IMR-90 (cell line): ENCODE results near the gene NOL12. TPM values are rescaled to one million over a fixed set of nuclear protein-coding genes. Genes with fewer than 3 reads are reported as not detected.

Source experiments
- ATAC-seq: fragments of 200-7000 bp; cut with Tn5 transposase; 2 replicates; pipeline ENCODE4 v1.9.1; 2020; ENCODE audit warnings: low read depth, mild to moderate bottlenecking, moderate library complexity
- BruUV-seq: library from RNA; stranded (reverse); fragments of 400-500 nt; replicated peaks from 2 replicates; lab custom pipeline; 2021; lab: Mats Ljungman, UMichigan
- CTCF ChIA-PET: fragments of 300-600 bp; formaldehyde crosslinking; extraction: SDS; loops from one replicate; lab custom pipeline; 2021; ENCODE audit warnings: antibody characterized with exemption; lab: Yijun Ruan, JAX
- POLR2A ChIA-PET: fragments of 300-600 bp; sonication (Branson Sonifier 250); formaldehyde crosslinking; loops from one replicate; lab custom pipeline; 2022; ENCODE audit warnings: antibody characterized with exemption; ENCODE audit not compliant: unreplicated experiment; lab: Charles Lee
- DNase-seq: peaks from one replicate; pipeline ENCODE4 v3.0.0; 2013
- H2AFZ ChIP-seq: replicated peaks from 2 replicates; pipeline ENCODE3; 2013; ENCODE audit warnings: low read length, mild to moderate bottlenecking; ENCODE audit not compliant: poor library complexity
- H2AK5ac ChIP-seq: 2 replicates; pipeline ENCODE4 v1.6.1; 2013; ENCODE audit warnings: low read depth, low read length, inconsistent platforms
- H2AK9ac ChIP-seq: replicated peaks from 2 replicates; pipeline ENCODE3; 2013; ENCODE audit warnings: mild to moderate bottlenecking, low read depth, low read length, moderate library complexity; ENCODE audit not compliant: poor library complexity
- H2BK120ac ChIP-seq: 2 replicates; pipeline ENCODE4 v1.6.1; 2013; ENCODE audit warnings: low read depth, low read length, inconsistent platforms
- H2BK15ac ChIP-seq: 3 replicates; pipeline ENCODE4 v1.6.1; 2013; ENCODE audit warnings: low read depth, low read length, inconsistent platforms
- H2BK20ac ChIP-seq: 2 replicates; pipeline ENCODE4 v1.6.1; 2013; ENCODE audit warnings: low read depth, mild to moderate bottlenecking, inconsistent platforms, low read length, moderate library complexity
- H2BK5ac ChIP-seq: 2 replicates; pipeline ENCODE4 v1.6.1; 2013; ENCODE audit warnings: mild to moderate bottlenecking, low read depth, low read length, inconsistent platforms; ENCODE audit not compliant: poor library complexity, severe bottlenecking
- H3K14ac ChIP-seq: replicated peaks from 2 replicates; pipeline ENCODE4 v1.6.1; 2013; ENCODE audit warnings: low read depth, low read length, inconsistent platforms
- H3K18ac ChIP-seq: 2 replicates; pipeline ENCODE4 v1.6.1; 2013; ENCODE audit warnings: low read depth, low read length, control low read depth
- H3K23ac ChIP-seq: 2 replicates; pipeline ENCODE4 v1.6.1; 2013; ENCODE audit warnings: low read depth, low read length, inconsistent platforms
- H3K27ac ChIP-seq: 2 replicates; pipeline ENCODE4 v1.5.1; 2013; ENCODE audit warnings: mild to moderate bottlenecking, control low read depth, low read length; ENCODE audit not compliant: insufficient read depth
- H3K27me3 ChIP-seq: 2 replicates; pipeline ENCODE4 v1.6.1; 2013; ENCODE audit warnings: low read length; ENCODE audit not compliant: control insufficient read depth, insufficient read depth
- H3K36me3 ChIP-seq: 2 replicates; pipeline ENCODE4 v1.6.1; 2013; ENCODE audit warnings: low read length, mixed read lengths; ENCODE audit not compliant: control insufficient read depth, insufficient read depth
- H3K4ac ChIP-seq: 2 replicates; pipeline ENCODE4 v1.6.1; 2013; ENCODE audit warnings: low read depth, low read length, inconsistent platforms
- H3K4me1 ChIP-seq: 2 replicates; pipeline ENCODE4 v1.6.1; 2013; ENCODE audit warnings: low read length, mixed read lengths; ENCODE audit not compliant: control insufficient read depth, insufficient read depth
- H3K4me2 ChIP-seq: 2 replicates; pipeline ENCODE4 v1.6.1; 2013; ENCODE audit warnings: low read depth, mild to moderate bottlenecking, control low read depth, low read length, moderate library complexity
- H3K4me3 ChIP-seq: 2 replicates; pipeline ENCODE4 v1.5.1; 2013; ENCODE audit warnings: low read depth, mild to moderate bottlenecking, control low read depth, low read length, moderate library complexity; ENCODE audit not compliant: insufficient read depth
- H3K56ac ChIP-seq: 2 replicates; pipeline ENCODE4 v1.6.1; 2013; ENCODE audit warnings: low read length, inconsistent platforms; ENCODE audit not compliant: insufficient read depth; ENCODE audit errors: extremely low read depth
- H3K79me1 ChIP-seq, 2 experiments: 2 replicates each; pipeline ENCODE4 v1.6.1; 2013; ENCODE audit warnings: low read length in 2 of 2, inconsistent platforms in 1 of 2, low read depth in 1 of 2
- H3K9ac ChIP-seq: 2 replicates; pipeline ENCODE4 v1.6.1; 2013; ENCODE audit warnings: low read depth, low read length, control low read depth
- H3K9me1 ChIP-seq: 2 replicates; pipeline ENCODE4 v1.6.1; 2013; ENCODE audit warnings: low read length, inconsistent platforms; ENCODE audit not compliant: insufficient read depth
- H3K9me3 ChIP-seq: 2 replicates; pipeline ENCODE4 v1.6.1; 2013; ENCODE audit warnings: low read length; ENCODE audit not compliant: control insufficient read depth, insufficient read depth
- H4K20me1 ChIP-seq: 2 replicates; pipeline ENCODE4 v1.6.1; 2013; ENCODE audit warnings: low read length, inconsistent platforms; ENCODE audit not compliant: insufficient read depth
- H4K5ac ChIP-seq: 2 replicates; pipeline ENCODE4 v1.6.1; 2013; ENCODE audit warnings: mild to moderate bottlenecking, low read depth, low read length, control low read depth
- H4K8ac ChIP-seq, 2 experiments: 2 replicates each; pipeline ENCODE4 v1.6.1; 2013; ENCODE audit warnings: low read depth in 2 of 2, low read length in 2 of 2, control low read depth in 1 of 2, inconsistent platforms in 1 of 2
- H4K91ac ChIP-seq: 2 replicates; pipeline ENCODE4 v1.6.1; 2013; ENCODE audit warnings: low read depth, low read length, inconsistent platforms; ENCODE audit not compliant: insufficient read depth
- BHLHE40 ChIP-seq: fragments of 150-350 bp; IDR thresholded peaks from 2 replicates; pipeline ENCODE4 v1.6.1; 2016; ENCODE audit warnings: mild to moderate bottlenecking, low read depth, low read length
- CEBPB ChIP-seq: IDR thresholded peaks from 2 replicates; pipeline ENCODE4 v1.6.1; 2012; ENCODE audit warnings: low read depth, low read length, improper control_type of control experiment
- CTCF ChIP-seq: conservative IDR thresholded peaks from 2 replicates; pipeline ENCODE4 v1.5.1; 2012; ENCODE audit warnings: mild to moderate bottlenecking, low read depth, low read length, improper control_type of control experiment
- ELK1 ChIP-seq: fragments of 150-350 bp; IDR thresholded peaks from 2 replicates; pipeline ENCODE4 v1.6.1; 2016; ENCODE audit warnings: low read depth, mild to moderate bottlenecking, low read length, moderate library complexity, borderline replicate concordance
- FOS ChIP-seq: fragments of 150-350 bp; IDR thresholded peaks from 2 replicates; pipeline ENCODE4 v1.6.1; 2016; ENCODE audit warnings: low read depth, low read length
- MXI1 ChIP-seq: IDR thresholded peaks from 2 replicates; pipeline ENCODE4 v1.6.1; 2012; ENCODE audit warnings: low read depth, mild to moderate bottlenecking, low read length, moderate library complexity, borderline replicate concordance
- NFE2L2 ChIP-seq: fragments of 150-350 bp; IDR thresholded peaks from 2 replicates; pipeline ENCODE4 v1.6.1; 2016; ENCODE audit warnings: low read depth, mild to moderate bottlenecking, low read length
- RAD21 ChIP-seq: IDR thresholded peaks from 2 replicates; pipeline ENCODE4 v1.6.1; 2012; ENCODE audit warnings: low read length, improper control_type of control experiment
- RCOR1 ChIP-seq: IDR thresholded peaks from 2 replicates; pipeline ENCODE4 v1.6.1; 2012; ENCODE audit warnings: mild to moderate bottlenecking, low read length, improper control_type of control experiment; ENCODE audit not compliant: insufficient replicate concordance
- RFX5 ChIP-seq: IDR thresholded peaks from 2 replicates; pipeline ENCODE4 v1.8.0; 2012; ENCODE audit warnings: low read depth, mild to moderate bottlenecking, low read length, moderate library complexity
- SMC3 ChIP-seq: fragments of 150-350 bp; IDR thresholded peaks from 2 replicates; pipeline ENCODE4 v1.6.1; 2016; ENCODE audit warnings: low read depth, mild to moderate bottlenecking, antibody characterized with exemption, low read length, moderate library complexity
- USF2 ChIP-seq: fragments of 150-350 bp; IDR thresholded peaks from 2 replicates; pipeline ENCODE4 v1.6.1; 2017; ENCODE audit warnings: mild to moderate bottlenecking, antibody characterized with exemption, low read length, low read depth
- WGBS, 2 experiments: methylation state at CpG; one replicate each; pipeline versions ENCODE4 v1.1.5 to v1.1.7; 2013; ENCODE audit warnings: missing lambda C conversion rate in 2 of 2; ENCODE audit not compliant: insufficient read length in 1 of 2; ENCODE audit errors: extremely low coverage in 2 of 2; 5-methylcytosine and 5-hydroxymethylcytosine counted together
- dilution Hi-C: fragments of 300-500 bp; cut with HindIII; formaldehyde crosslinking; loops from one replicate; pipeline ENCODE4 v1.14.3; 2018; ENCODE audit warnings: low sequenced_read_pairs; ENCODE audit not compliant: unreplicated experiment
- in situ Hi-C: fragments of 300-500 bp; cut with MboI; formaldehyde crosslinking; loops from 3 replicates; pipeline ENCODE4 v1.14.3; 2019; ENCODE audit warnings: low sequenced_read_pairs, inconsistent platforms, mixed read lengths
- intact Hi-C: fragments of 100-400 bp; cut with micrococcal nuclease; formaldehyde crosslinking; loops from 2 replicates; pipeline ENCODE4 v1.10.0; 2022
- polyA plus RNA-seq, 3 experiments: library from polyadenylated mRNA; depleted of rRNA; stranded (reverse); fragments of >200 nt; gene quantifications; 2 replicates each; pipeline ENCODE4 v1.2.3, GENCODE V29; 2012; ENCODE audit warnings: low replicate concordance in 1 of 3
- total RNA-seq: library from RNA; depleted of rRNA; stranded (reverse); fragments of >200 nt; gene quantifications from 2 replicates; pipeline ENCODE4 v1.2.3, GENCODE V29; 2012

NOL12 gene
- total and polyA plus RNA-seq, 2 of the 4 experiments (the other 2 are of a cell fraction), result 16.0 to 25.6 TPM

- CTCF ChIA-PET, result interaction anchor here (1.3 to 1.5 kb wide), 2 partner anchors 42 to 48 kb away, joined by 4 to 5 read pairs; no protein-coding TSS in a partner anchor
- Histone ChIP-seq H2AK9ac (peak overlapping the region; percentile 66), H4K8ac (peak overlapping the region in 1 of 2 experiments; percentile 97; a peak in 2 of 4 replicates), H2BK5ac (no peak overlapping the region), H3K4me1 (peaks cover 8% of the 10 kb centered on the region), H3K23ac (no peak overlapping the region), H3K79me1 (peaks cover 20 to 39% of the 10 kb centered on the region in 2 experiments), H2AFZ (no peak overlapping the region), H2BK20ac (no peak overlapping the region), H3K36me3 (peaks cover 13% of the 10 kb centered on the region), H3K56ac (no peak overlapping the region), H3K9me3 (no peaks in the 10 kb centered on the region), H3K9me1 (0 out of 2 replicates have a peak, but pooled peaks cover 3% of the 10 kb centered on the region), H3K14ac (no peak overlapping the region), H3K9ac (no peak overlapping the region), H4K20me1 (peaks cover 18% of the 10 kb centered on the region), H3K18ac (no peak overlapping the region), H4K5ac (no peak overlapping the region), H2BK120ac (no peak overlapping the region), H3K27ac (no peak overlapping the region), H3K4ac (no peak overlapping the region), H3K4me3 (no peak overlapping the region), H2AK5ac (peak overlapping the region; percentile 14; the same call in 1 of the 2 replicates), H2BK15ac (no peak overlapping the region), H3K4me2 (no peak overlapping the region), H4K91ac (no peak overlapping the region), H3K27me3 (no peaks in the 10 kb centered on the region)
- dilution Hi-C loops, result no loop called here
- no peak for ATAC-seq
- intact Hi-C loops, result loop anchor here (5.0 kb wide), 1 partner anchor 107 kb away; no protein-coding TSS in a partner anchor
- in situ Hi-C loops, result loop anchor here (5.0 kb wide), 1 partner anchor 38 kb away; no protein-coding TSS in a partner anchor
- no TSS peak for BruUV-seq
- TF ChIP-seq RAD21 (no peak), USF2 (no peak), NFE2L2 (no peak), CEBPB (no peak), CTCF (no peak), BHLHE40 (no peak), MXI1 (no peak), ELK1 (no peak), SMC3 (no peak), RCOR1 (no peak), FOS (no peak), RFX5 (no peak)
- POLR2A ChIA-PET, result interaction anchor here (0.7 kb wide), 1 partner anchor 10 kb away, joined by 3 read pairs; no protein-coding TSS in a partner anchor
- no peak for DNase-seq
- WGBS, 2 experiments, result 70% methylated on average over 5 of the region's 16 CpGs; no CpG with 5 or more reads in 1 of the 2 experiments
These were observed 1.1 kb upstream of the NOL12 start for GRCh38 chr22:37684803-37685615.
